ENCODE results near the gene TEAD2. TPM values are rescaled to one million over a fixed set of nuclear protein-coding genes. Genes with fewer than 3 reads are reported as not detected.
"Not testable (repeated sequence)": the region's sequence is repeated elsewhere in the genome, so short reads cannot be mapped to it uniquely, and the experiment has no call there.

The TEAD2 gene
- total RNA-seq, 1 donor from 2014 or later: 168 TPM

- Mint-ChIP-seq H3K4me1 (peaks cover 13% of the 10 kb centered on the region), H3K9me3 (no peaks in the 10 kb centered on the region), H3K36me3 (peaks cover 2% of the 10 kb centered on the region), H3K27me3 (ENCODE audit: low read depth) (peaks cover 8% of the 10 kb centered on the region), H3K4me3 (no peak overlapping the region), H3K27ac (no peak overlapping the region)
- TF ChIP-seq CTCF (IDR thresholded peaks at IDR 0.05; ENCODE audit: unreplicated experiment): no peak
- DNase-seq (ENCODE audit: low spot score in 2 of 2, unreplicated experiment in 2 of 2): no peak
These were observed 28.4 kb downstream of the TEAD2 start for GRCh38 chr19:49333811-49334288.

- Mint-ChIP-seq H3K9me3 (no peaks in the 10 kb centered on the region), H3K4me1 (peaks cover 9% of the 10 kb centered on the region), H3K27ac (no peak overlapping the region), H3K4me3 (no peak overlapping the region), H3K36me3 (peaks cover 3% of the 10 kb centered on the region), H3K27me3 (ENCODE audit: low read depth) (peaks cover 4% of the 10 kb centered on the region)
- no peak for DNase-seq (ENCODE audit: low spot score in 2 of 2, unreplicated experiment in 2 of 2)
- TF ChIP-seq CTCF (IDR thresholded peaks at IDR 0.05; ENCODE audit: unreplicated experiment): no peak
These were observed 28.8 kb downstream of the TEAD2 start for GRCh38 chr19:49333418-49333805.

DNA sequence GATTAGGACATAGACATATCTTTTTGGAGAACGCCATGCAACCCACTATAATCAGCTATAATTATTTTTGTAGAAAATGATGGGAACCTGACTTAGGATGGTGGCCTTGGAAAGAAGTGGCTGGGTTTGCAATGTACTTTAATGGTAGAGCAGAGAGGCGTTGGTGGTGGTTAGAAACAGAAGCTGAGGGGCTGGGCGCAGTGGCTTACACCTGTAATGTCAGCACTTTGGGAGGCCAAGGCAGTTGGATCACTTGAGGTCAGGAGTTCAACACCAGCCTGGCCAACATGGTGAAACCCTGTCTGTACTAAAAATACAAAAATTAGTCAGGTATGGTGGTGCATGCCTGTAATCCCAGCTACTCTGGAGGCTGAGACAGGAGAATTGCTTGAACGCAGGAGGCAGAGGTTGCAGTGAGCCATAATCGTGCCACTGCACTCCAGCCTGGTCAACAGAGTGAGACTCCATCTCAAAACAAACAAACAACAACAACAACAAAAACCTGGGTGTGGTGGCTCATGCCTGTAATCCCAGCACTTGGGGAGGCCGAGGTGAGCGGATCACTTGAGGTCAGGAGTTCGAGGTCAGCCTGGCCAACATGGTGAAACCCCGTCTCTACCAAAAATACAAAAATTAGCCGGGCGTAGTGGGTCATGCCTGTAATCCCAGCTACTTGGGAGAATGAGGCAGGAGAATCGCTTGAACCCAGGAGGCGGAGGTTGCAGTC is 29.4 kb downstream of the TEAD2 start:
- H3K4me3 Mint-ChIP-seq; H3K9me3 Mint-ChIP-seq; H3K27me3 Mint-ChIP-seq (ENCODE audit: low read depth); DNase-seq (ENCODE audit: low spot score in 2 of 2, unreplicated experiment in 2 of 2); H3K4me1 Mint-ChIP-seq; H3K27ac Mint-ChIP-seq; H3K36me3 Mint-ChIP-seq: not testable (repeated sequence)

DNA sequence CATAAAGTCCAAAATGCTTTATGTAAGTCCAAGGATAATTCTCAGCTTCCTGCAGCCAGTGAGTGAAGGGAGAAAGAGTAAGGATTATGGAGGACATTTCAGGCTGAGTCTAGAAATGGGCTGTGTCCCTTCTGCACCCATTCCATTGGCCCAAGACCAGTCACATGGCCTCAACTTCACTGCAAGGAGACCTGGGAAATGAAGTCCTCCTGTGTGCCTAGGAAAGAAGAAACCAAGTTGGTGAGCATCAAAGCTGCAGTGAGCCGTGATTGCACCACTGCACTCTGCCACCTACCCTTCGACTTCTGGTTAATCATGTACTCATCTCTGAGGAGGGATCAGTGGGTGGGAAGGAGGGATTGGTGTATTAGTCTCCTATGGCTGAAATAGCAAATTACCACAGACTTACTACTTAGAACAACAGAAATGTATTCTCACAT is 30.6 kb downstream of the TEAD2 start:
- Mint-ChIP-seq H3K27me3 (ENCODE audit: low read depth) (no peaks in the 10 kb centered on the region), H3K9me3 (no peaks in the 10 kb centered on the region), H3K27ac (no peak overlapping the region), H3K4me1 (no peaks in the 10 kb centered on the region), H3K36me3 (peaks cover 3% of the 10 kb centered on the region), H3K4me3 (no peak overlapping the region)
- DNase-seq (ENCODE audit: low spot score in 2 of 2, unreplicated experiment in 2 of 2): no peak
- TF ChIP-seq CTCF (IDR thresholded peaks at IDR 0.05; ENCODE audit: unreplicated experiment): no peak

- H3K9me3 Mint-ChIP-seq; H3K27ac Mint-ChIP-seq; DNase-seq (ENCODE audit: low spot score in 2 of 2, unreplicated experiment in 2 of 2); H3K36me3 Mint-ChIP-seq; H3K4me1 Mint-ChIP-seq; H3K4me3 Mint-ChIP-seq; H3K27me3 Mint-ChIP-seq (ENCODE audit: low read depth): not testable (repeated sequence)
These were observed 31.0 kb downstream of the TEAD2 start for GRCh38 chr19:49331187-49331586.

- Mint-ChIP-seq H3K9me3 (no peaks in the 10 kb centered on the region), H3K27ac (no peak overlapping the region), H3K27me3 (ENCODE audit: low read depth) (no peaks in the 10 kb centered on the region), H3K4me3 (no peak overlapping the region), H3K36me3 (peaks cover 3% of the 10 kb centered on the region), H3K4me1 (no peaks in the 10 kb centered on the region)
- TF ChIP-seq CTCF (IDR thresholded peaks at IDR 0.05; ENCODE audit: unreplicated experiment): no peak
- no peak for DNase-seq (ENCODE audit: low spot score in 2 of 2, unreplicated experiment in 2 of 2)
These were observed 33.5 kb downstream of the TEAD2 start for GRCh38 chr19:49328741-49329140.
